ENCODE data around the gene ST3GAL5. TPM values are rescaled to one million over a fixed set of nuclear protein-coding genes. Genes with fewer than 3 reads are reported as not detected.

The ST3GAL5 gene
- polyA plus RNA-seq, 1 of the 3 experiments (the other 2 are of a cell fraction), result 37.6 TPM

GRCh38 chr2:85792783-85793441 is 95.9 kb downstream of the ST3GAL5 start:
- Histone ChIP-seq H3K27me3 (ENCODE audit: insufficient read depth) (no peaks in the 10 kb centered on the region), H3K4me3 (ENCODE audit: low read depth in 2 of 2, low read length in 1 of 2) (no peak overlapping the region), H3K9ac (no peak overlapping the region), H3F3A (replicated peaks; ENCODE audit: insufficient read depth) (peaks cover 30% of the 10 kb centered on the region), H4K20me1 (ENCODE audit: insufficient read depth) (no peaks in the 10 kb centered on the region), H3K9me2 (no peaks in the 10 kb centered on the region), H3K9me3 (no peaks in the 10 kb centered on the region), H3K4me1 (ENCODE audit: control insufficient read depth in 1 of 2, insufficient read depth in 2 of 2, low read depth in 1 of 2, low read length in 1 of 2) (peaks cover 26 to 41% of the 10 kb centered on the region in 2 experiments; a peak in 3 of 4 replicates), H3K27ac (ENCODE audit: low read depth in 2 of 2, low read length in 1 of 2) (peak overlapping the region; percentile 0 to 46; a peak in 2 of 4 replicates), H3K79me2 (ENCODE audit: insufficient read depth) (no peaks in the 10 kb centered on the region), H3K4me2 (peak overlapping the region; percentile 51; the same call in 1 of the 2 replicates), H2AFZ (ENCODE audit: low read depth) (no peak overlapping the region), H3K36me3 (replicated peaks in 1 of 2; ENCODE audit: control insufficient read depth in 1 of 2, insufficient read depth in 2 of 2, low read length in 1 of 2) (no peaks in the 10 kb centered on the region)
- CTCF ChIA-PET, result interaction anchor here (1.2 kb wide), 2 partner anchors 21 to 64 kb away, joined by 4 to 5 read pairs; no protein-coding TSS in a partner anchor
- TF ChIP-seq NRF1 (IDR thresholded peaks at IDR 0.05; ENCODE audit: low read depth, low read length) (no peak), SMC3 (IDR thresholded peaks at IDR 0.05; ENCODE audit: low read depth, low read length) (no peak), FOSL2 (IDR thresholded peaks at IDR 0.05; ENCODE audit: borderline replicate concordance, low read depth) (peak; percentile 88), GATA2 (CRISPR knock-in tag; IDR thresholded peaks at IDR 0.05) (no peak), FOXM1 (IDR thresholded peaks at IDR 0.05; ENCODE audit: low read depth) (peak; percentile 31; the same call in 1 of the 2 replicates), TEAD4 (IDR thresholded peaks at IDR 0.05; ENCODE audit: borderline replicate concordance, insufficient read depth) (peak; percentile 76), NFIC (IDR thresholded peaks at IDR 0.05; ENCODE audit: borderline replicate concordance) (peak; percentile 93), TCF12 (IDR thresholded peaks at IDR 0.05) (peak; percentile 96), RFX5 (IDR thresholded peaks at IDR 0.05; ENCODE audit: low read length) (no peak), YY1 (IDR thresholded peaks at IDR 0.05; ENCODE audit: low read depth) (peak; percentile 67; the same call in 1 of the 2 replicates), POLR2AphosphoS5 (IDR thresholded peaks at IDR 0.05; ENCODE audit: low read depth, low read length) (peak; percentile 41; the same call in 1 of the 2 replicates), RAD21 (IDR thresholded peaks at IDR 0.05; ENCODE audit: low read length) (no peak), GABPA (IDR thresholded peaks at IDR 0.05; ENCODE audit: low read depth) (no peak), JUND (IDR thresholded peaks at IDR 0.05) (peak; percentile 85), MAX (IDR thresholded peaks at IDR 0.05; ENCODE audit: low read depth) (no peak; the same call in 1 of the 2 replicates), MXI1 (IDR thresholded peaks at IDR 0.05; ENCODE audit: low read depth, low read length) (no peak), TAF1 (IDR thresholded peaks at IDR 0.05; ENCODE audit: borderline replicate concordance, low read depth, low read length) (no peak), SIN3A (IDR thresholded peaks at IDR 0.05; ENCODE audit: borderline replicate concordance, low read depth, low read length) (peak; percentile 79; the same call in 1 of the 2 replicates), RCOR1 (IDR thresholded peaks at IDR 0.05; ENCODE audit: low read length) (no peak), USF2 (IDR thresholded peaks at IDR 0.05; ENCODE audit: borderline replicate concordance, low read depth, low read length) (no peak), REST (IDR thresholded peaks at IDR 0.05; ENCODE audit: low read depth, low read length) (no peak), CHD2 (IDR thresholded peaks at IDR 0.05; ENCODE audit: low read length, partially characterized antibody) (no peak), EP300 (IDR thresholded peaks at IDR 0.05; ENCODE audit: borderline replicate concordance in 1 of 2, low read depth in 1 of 2, low read length in 1 of 2) (peak in 1 of 2 experiments; percentile 89; a peak in 2 of 4 replicates), PBX3 (IDR thresholded peaks at IDR 0.05) (peak; percentile 91), MEF2A (IDR thresholded peaks at IDR 0.05; ENCODE audit: borderline replicate concordance, low read depth) (no peak)
- TF ChIP-seq, protein P1, sequence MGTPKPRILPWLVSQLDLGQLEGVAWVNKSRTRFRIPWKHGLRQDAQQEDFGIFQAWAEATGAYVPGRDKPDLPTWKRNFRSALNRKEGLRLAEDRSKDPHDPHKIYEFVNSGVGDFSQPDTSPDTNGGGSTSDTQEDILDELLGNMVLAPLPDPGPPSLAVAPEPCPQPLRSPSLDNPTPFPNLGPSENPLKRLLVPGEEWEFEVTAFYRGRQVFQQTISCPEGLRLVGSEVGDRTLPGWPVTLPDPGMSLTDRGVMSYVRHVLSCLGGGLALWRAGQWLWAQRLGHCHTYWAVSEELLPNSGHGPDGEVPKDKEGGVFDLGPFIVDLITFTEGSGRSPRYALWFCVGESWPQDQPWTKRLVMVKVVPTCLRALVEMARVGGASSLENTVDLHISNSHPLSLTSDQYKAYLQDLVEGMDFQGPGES (IDR thresholded peaks at IDR 0.05; ENCODE audit: low read depth, low read length), result no peak
- TF ChIP-seq, protein P2, sequence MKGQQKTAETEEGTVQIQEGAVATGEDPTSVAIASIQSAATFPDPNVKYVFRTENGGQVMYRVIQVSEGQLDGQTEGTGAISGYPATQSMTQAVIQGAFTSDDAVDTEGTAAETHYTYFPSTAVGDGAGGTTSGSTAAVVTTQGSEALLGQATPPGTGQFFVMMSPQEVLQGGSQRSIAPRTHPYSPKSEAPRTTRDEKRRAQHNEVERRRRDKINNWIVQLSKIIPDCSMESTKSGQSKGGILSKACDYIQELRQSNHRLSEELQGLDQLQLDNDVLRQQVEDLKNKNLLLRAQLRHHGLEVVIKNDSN (IDR thresholded peaks at IDR 0.05; ENCODE audit: borderline replicate concordance, low read depth), result no peak
- 48% methylated on average over 3 of the region's 8 CpGs for WGBS (ENCODE audit: low lambda C conversion rate)
- DNase-seq, result peak; percentile 17
- POLR2A ChIA-PET, result no interaction called here
